ENCODE results near the gene ZMIZ1.

ZMIZ1 gene

GRCh38 chr10:79238606-79239005, 169.8 kb downstream of the ZMIZ1 start:
- DNase-seq: no peak

DNA sequence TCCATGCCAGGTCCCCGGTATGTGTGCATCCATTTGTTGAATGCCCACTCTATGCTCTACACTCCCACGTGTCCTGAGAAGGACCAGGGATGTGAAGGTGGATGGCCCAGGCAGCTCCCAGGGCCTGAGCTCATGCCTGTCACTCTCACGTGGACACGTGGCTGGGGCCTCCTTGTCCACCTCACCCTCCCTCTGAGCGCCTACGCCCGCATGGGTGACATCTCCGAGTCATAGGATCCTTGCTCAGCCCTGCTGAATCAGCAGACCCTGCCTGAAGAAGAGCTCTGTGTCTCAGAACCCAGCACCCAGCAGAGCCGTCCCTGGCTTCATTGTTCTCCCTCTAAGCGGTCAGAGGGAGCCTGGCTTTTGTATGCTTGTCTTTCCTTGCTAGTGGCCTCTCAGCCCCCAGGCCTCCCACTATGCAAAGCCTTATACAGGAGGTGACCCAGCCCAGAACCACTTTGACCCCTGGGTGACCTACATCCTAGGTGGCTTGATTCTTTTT, 170.6 kb downstream of the ZMIZ1 start:
- DNase-seq: no peak

- DNase-seq: no peak
These were observed 171.3 kb downstream of the ZMIZ1 start for GRCh38 chr10:79239924-79240581.

- no peak for DNase-seq
These were observed 172.8 kb downstream of the ZMIZ1 start for GRCh38 chr10:79241629-79241989.

GRCh38 chr10:79241990-79242619, 173.3 kb downstream of the ZMIZ1 start:
- DNase-seq: peak; percentile 18

DNA sequence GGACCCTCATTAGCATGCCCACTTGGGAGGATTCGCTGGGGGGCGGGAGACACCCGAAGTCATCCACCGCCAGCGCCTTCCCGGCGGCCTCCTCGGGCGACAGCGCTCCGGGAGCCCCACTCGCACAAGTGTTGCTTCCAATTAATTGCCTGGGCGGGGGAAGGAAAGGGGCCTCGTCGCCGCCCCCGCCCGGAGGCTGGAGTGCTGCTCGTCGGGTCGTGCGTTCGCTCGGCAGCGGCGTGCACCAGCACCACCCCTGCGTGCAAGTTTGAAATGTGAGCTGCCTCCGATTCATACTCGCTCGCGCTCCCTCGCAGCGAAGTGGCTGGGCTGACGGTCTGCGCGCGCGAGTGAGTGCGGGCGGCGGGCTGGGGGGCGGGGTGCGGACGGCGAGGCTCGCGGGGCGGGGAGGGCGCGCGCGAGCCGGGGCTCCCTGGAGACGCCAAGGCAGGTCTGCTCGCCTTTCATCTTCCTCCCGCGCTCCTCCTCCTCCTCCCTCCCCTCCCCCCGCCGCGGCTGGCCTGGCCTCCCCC, 173.9 kb downstream of the ZMIZ1 start:
- peak; percentile 41 for DNase-seq

- DNase-seq: peak; percentile 48
These were observed 174.7 kb downstream of the ZMIZ1 start for GRCh38 chr10:79243181-79244067.

DNA sequence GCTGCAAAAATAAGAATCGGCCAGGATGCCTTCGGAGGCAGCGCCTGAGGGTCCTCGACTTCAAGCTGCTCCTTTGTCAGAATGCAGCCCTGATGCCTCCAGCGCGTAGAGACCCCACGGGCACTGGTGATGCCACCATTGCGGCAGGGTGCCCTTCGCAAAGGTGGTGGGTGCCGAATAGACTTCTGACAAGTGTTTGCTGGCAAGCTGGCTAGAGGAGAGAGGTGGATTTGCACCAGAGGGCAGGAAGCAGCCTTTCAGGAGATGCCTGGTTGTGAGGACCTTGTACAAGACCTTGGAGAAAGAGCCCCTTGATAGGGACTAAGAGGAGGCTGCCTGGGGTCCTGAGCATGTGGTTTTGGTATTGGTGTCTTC, 175.3 kb downstream of the ZMIZ1 start:
- no peak for DNase-seq

GRCh38 chr10:79244841-79245504, 176.2 kb downstream of the ZMIZ1 start:
- peak; percentile 42 for DNase-seq

- no peak for DNase-seq
These were observed 176.9 kb downstream of the ZMIZ1 start for GRCh38 chr10:79245539-79246208.

- no peak for DNase-seq
These were observed 177.4 kb downstream of the ZMIZ1 start for GRCh38 chr10:79246209-79246581.

- DNase-seq: no peak
These were observed 178.0 kb downstream of the ZMIZ1 start for GRCh38 chr10:79246606-79247275.

- DNase-seq: no peak
These were observed 178.8 kb downstream of the ZMIZ1 start for GRCh38 chr10:79247373-79248137.

- DNase-seq: no peak
These were observed 179.8 kb downstream of the ZMIZ1 start for GRCh38 chr10:79248341-79249185.

GRCh38 chr10:79249186-79250121, 180.7 kb downstream of the ZMIZ1 start:
- DNase-seq: no peak

DNA sequence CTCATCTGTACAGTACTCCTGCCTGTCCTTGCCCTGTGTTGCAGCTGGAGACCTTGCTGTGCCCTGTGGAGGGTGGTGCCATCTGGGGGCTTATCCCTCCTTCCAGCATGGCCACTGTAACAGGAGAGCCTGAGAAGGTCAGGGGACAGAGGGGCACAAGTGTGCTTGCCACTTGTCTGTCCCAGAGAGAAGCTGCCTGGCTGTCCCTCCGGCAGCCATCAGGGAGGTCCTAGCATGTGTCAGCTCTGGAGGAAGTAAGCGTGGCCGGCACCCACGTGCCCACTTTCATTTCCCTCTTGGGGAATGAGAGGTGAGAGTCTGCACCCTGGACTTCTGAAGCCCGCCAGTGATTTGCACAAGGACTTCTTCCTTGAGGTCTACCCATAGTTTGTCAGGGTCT, 181.5 kb downstream of the ZMIZ1 start:
- DNase-seq: no peak

DNA sequence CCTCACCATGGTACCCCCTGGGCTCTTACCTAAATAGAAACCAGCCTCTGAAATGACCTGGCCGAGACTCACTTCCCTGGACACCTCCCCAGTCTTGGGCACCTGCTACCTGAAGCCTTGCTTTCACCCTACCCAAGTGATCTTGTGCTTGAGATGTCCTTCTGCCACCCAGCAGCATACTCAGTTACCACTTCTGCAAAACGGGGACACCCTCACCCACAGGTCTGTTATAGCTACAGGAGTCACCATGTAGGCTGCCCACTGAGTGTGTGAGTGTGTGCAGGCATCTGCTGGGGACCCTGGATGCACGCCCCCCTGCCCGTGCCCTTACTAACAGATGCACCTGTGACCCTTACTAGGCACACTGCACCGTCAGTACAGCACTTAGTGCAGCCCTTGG, 183.7 kb downstream of the ZMIZ1 start:
- no peak for DNase-seq

DNA sequence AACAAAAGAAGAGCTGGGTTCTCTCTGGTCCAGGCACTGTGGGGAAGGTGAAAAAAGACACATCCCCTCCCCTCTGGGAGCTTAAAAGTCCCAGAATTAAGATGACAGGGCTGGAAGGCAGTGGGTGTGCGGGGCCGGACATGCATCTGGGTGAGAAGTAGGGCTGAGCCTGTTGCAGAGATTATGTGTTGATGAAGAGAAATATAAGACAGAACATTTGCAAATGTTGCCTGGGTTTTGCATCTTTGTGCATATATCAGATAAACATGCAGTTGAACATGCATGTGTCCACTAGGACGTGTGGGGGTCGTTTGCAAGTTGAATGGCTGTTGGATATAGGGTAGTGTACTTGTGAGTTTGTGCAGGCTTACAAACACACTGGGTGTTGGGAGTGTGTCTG, 184.2 kb downstream of the ZMIZ1 start:
- no peak for DNase-seq

DNA sequence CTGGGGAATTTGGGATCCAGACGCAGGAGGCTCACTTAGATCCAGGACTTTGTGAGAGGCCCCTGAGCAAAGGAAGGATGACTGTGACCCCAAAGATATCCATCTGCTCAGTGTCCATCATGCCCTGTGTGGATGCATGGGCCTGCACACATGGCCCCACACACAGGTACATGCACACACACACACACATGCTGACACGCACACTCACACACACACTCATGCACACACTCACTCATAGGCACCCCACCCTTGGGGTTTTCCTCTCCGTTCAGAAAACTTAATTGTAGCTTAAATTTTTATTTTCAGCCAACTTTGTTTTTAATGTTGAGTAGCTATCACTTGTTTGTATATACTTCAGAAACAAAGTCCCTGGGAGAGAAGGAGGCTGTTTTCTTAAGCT, 184.9 kb downstream of the ZMIZ1 start:
- no peak for DNase-seq
